K562 (cell line): Measurements from ENCODE around the gene TPGS1. TPM values are rescaled to one million over a fixed set of nuclear protein-coding genes. Genes with fewer than 3 reads are reported as not detected.

Source experiments
- ASH1L ChIP-seq: fragments of 450-650 bp; IDR thresholded peaks from 2 replicates; pipeline ENCODE4 v1.6.1; 2018; ENCODE audit warnings: borderline replicate concordance, mild to moderate bottlenecking, low read depth; ENCODE audit not compliant: partially characterized antibody
- BRF1 ChIP-seq: IDR thresholded peaks from 3 replicates; pipeline ENCODE4 v1.6.1; 2011; ENCODE audit warnings: borderline replicate concordance, mild to moderate bottlenecking; ENCODE audit not compliant: insufficient read length; ENCODE audit errors: extremely low read depth
- CCNT2 ChIP-seq: IDR thresholded peaks from 2 replicates; pipeline ENCODE4 v1.6.1; 2011; ENCODE audit warnings: borderline replicate concordance, low read depth, mild to moderate bottlenecking, moderate library complexity, mixed read lengths, low read length; ENCODE audit not compliant: insufficient read length; ENCODE audit errors: extremely low read depth
- DACH1 ChIP-seq: fragments of 450-650 bp; IDR thresholded peaks from 2 replicates; pipeline ENCODE4 v1.6.1; 2018; ENCODE audit not compliant: partially characterized antibody
- DIDO1 ChIP-seq: fragments of 450-650 bp; IDR thresholded peaks from 2 replicates; pipeline ENCODE4 v1.6.1; 2016; ENCODE audit warnings: low read depth, missing biosample characterization, missing genetic modification characterization
- HDAC2 ChIP-seq: fragments of 450-650 bp; IDR thresholded peaks from 2 replicates; pipeline ENCODE4 v1.6.1; 2016; ENCODE audit warnings: mild to moderate bottlenecking
- HMG20B ChIP-seq: fragments of 250-450 bp; sonication (Bioruptor Pico); IDR thresholded peaks from 2 replicates; pipeline ENCODE4 v1.5.0; 2021; ENCODE audit warnings: mild to moderate bottlenecking
- HNRNPLL ChIP-seq: fragments of 200-400 bp; formaldehyde crosslinking; IDR thresholded peaks from 2 replicates; pipeline ENCODE4 v1.6.1; 2017; ENCODE audit warnings: low read length, low read depth, mild to moderate bottlenecking; ENCODE audit not compliant: poor library complexity, severe bottlenecking
- MEF2D ChIP-seq: conservative IDR thresholded peaks from 2 replicates; pipeline ENCODE4 v1.6.1; 2016; ENCODE audit warnings: low read depth, missing genetic modification characterization, missing compliant biosample characterization
- MIER1 ChIP-seq: fragments of 450-650 bp; IDR thresholded peaks from 2 replicates; pipeline ENCODE4 v1.6.1; 2016; ENCODE audit warnings: antibody characterized with exemption, mild to moderate bottlenecking, low read depth
- NR2C2 ChIP-seq, 2 experiments: fragments of 200-800 bp in 1 of 2; sonication (Bioruptor generic) in 1 of 2; sonication (generic) in 1 of 2; formaldehyde crosslinking in 1 of 2; IDR thresholded peaks; 2 replicates each; pipeline versions ENCODE4 v1.6.1 to v1.8.0; 2016 to 2022; ENCODE audit warnings: mild to moderate bottlenecking in 1 of 2, missing compliant biosample characterization in 1 of 2, missing genetic modification characterization in 1 of 2, missing genetic modification reagents in 1 of 2
- RNF2 ChIP-seq: sonication (generic); IDR thresholded peaks from 2 replicates; pipeline ENCODE4 v1.6.1; 2016
- SMC3 ChIP-seq: conservative IDR thresholded peaks from 2 replicates; pipeline ENCODE4 v1.6.1; 2011; ENCODE audit warnings: low read depth, low read length, improper control_type of control experiment; ENCODE audit not compliant: insufficient read depth
- SRSF9 ChIP-seq: fragments of 200-400 bp; formaldehyde crosslinking; IDR thresholded peaks from 2 replicates; pipeline ENCODE4 v1.6.1; 2017; ENCODE audit warnings: low read depth, low read length, borderline replicate concordance
- STAT5B ChIP-seq: fragments of 250-450 bp; sonication (Bioruptor Pico); IDR thresholded peaks from 2 replicates; pipeline ENCODE4 v1.8.0; 2021; ENCODE audit warnings: mild to moderate bottlenecking, inconsistent platforms
- TEAD4 ChIP-seq, 2 experiments: sonication (generic) in 1 of 2; formaldehyde crosslinking in 1 of 2; IDR thresholded peaks; 2 replicates each; pipeline versions ENCODE4 v1.6.1 to v1.8.0; 2012 to 2022; ENCODE audit warnings: borderline replicate concordance in 1 of 2, inconsistent platforms in 1 of 2, low read length in 1 of 2, mild to moderate bottlenecking in 1 of 2, missing genetic modification reagents in 1 of 2
- XRCC3 ChIP-seq: fragments of 450-650 bp; IDR thresholded peaks from 2 replicates; pipeline ENCODE4 v1.6.1; 2017; ENCODE audit warnings: mild to moderate bottlenecking, moderate library complexity
- ZBTB17 ChIP-seq: fragments of 450-650 bp; formaldehyde crosslinking; IDR thresholded peaks from 2 replicates; pipeline ENCODE4 v1.4.0; 2020; ENCODE audit warnings: mild to moderate bottlenecking
- ZNF124 ChIP-seq: sonication (generic); formaldehyde crosslinking; IDR thresholded peaks from 2 replicates; pipeline ENCODE4 v1.8.1; 2022; ENCODE audit warnings: missing genetic modification reagents
- ZNF239 ChIP-seq: fragments of 250-450 bp; sonication (Bioruptor Pico); IDR thresholded peaks from 2 replicates; pipeline ENCODE4 v1.4.0; 2020; ENCODE audit warnings: mild to moderate bottlenecking
- ZNF561 ChIP-seq: fragments of 450-650 bp; formaldehyde crosslinking; conservative IDR thresholded peaks from 2 replicates; pipeline ENCODE4 v1.4.0; 2020; ENCODE audit warnings: mild to moderate bottlenecking, moderate library complexity
- polyA plus RNA-seq, 8 experiments: library from polyadenylated mRNA; depleted of rRNA in 4 of 8; stranded (reverse) in 5 of 8; unstranded in 3 of 8; fragments of >200 nt; fragmentation: Nextera tagmentation in 2 of 8; fragmentation: Illumina TruSeq in 1 of 8; extraction: Ambion mirVana in 2 of 8; extraction: Trizol in 1 of 8; gene quantifications; 2 replicates each; pipeline versions ENCODE4 v1.2.1 to v1.2.3, GENCODE V29; 2011 to 2014; ENCODE audit warnings: inconsistent platforms in 1 of 8, missing spikeins in 1 of 8
- total RNA-seq, 7 experiments: library from RNA; depleted of rRNA in 6 of 7; stranded (reverse); fragments of >200 nt in 6 of 7; fragmentation: Illumina TruSeq in 2 of 7; extraction: Trizol in 2 of 7; gene quantifications; 2 replicates each; pipeline versions ENCODE4 v1.2.1 to v1.2.3, GENCODE V29; 2011 to 2021; ENCODE audit warnings: low replicate concordance in 1 of 7
- TF ChIP-seq, protein P1 (sequence below): fragments of 450-650 bp; IDR thresholded peaks from 2 replicates; pipeline ENCODE4 v1.6.1; 2017; ENCODE audit warnings: mild to moderate bottlenecking, moderate library complexity
- TF ChIP-seq, protein P2 (sequence below), 2 experiments: fragments of 150-350 bp in 1 of 2; IDR thresholded peaks; 2 replicates each; pipeline ENCODE4 v1.6.1; 2012 to 2016; ENCODE audit warnings: low read depth in 2 of 2, low read length in 2 of 2, mild to moderate bottlenecking in 1 of 2, moderate library complexity in 1 of 2

The TPGS1 gene
- total and polyA plus RNA-seq, 9 of the 15 experiments (the other 6 are each of a cell fraction or from before 2014, with no cell fraction given): 0.30 to 31.6 (median 1.2) TPM; not detected in 2

DNA sequence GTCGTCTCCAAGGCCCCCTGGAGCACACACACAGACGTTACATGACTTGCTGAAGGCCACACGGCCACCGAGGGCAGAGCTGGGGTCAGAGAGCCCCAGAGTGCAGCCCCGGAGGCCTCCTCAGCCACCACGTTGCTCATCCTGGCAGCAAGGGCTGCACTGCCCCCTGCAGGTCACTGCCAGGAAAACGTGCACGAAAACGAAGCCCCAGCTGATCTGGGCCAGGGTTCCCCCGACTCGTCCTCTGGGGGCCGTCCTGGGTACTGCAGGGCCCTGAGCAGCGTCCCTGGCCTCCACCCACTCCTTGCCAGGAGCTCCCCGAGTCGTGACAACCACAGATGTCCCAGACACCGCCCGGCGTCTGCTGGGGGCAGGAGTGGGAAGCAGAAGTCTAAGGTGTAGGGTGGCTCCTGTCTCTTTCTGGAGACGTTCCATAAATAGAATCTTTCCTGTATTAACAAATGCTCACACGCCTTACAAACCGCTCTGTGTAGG is 3.4 kb downstream of the TPGS1 start (continued):
- peak; percentile 77 for TF ChIP-seq SMC3
- no peak for TF ChIP-seq BRF1
- no peak for TF ChIP-seq DIDO1 (tag)
- peak; percentile 37; the same call in 1 of the 2 replicates for TF ChIP-seq TEAD4 (IDR thresholded peaks at IDR 0.05; ENCODE audit: low read length)
- TF ChIP-seq TEAD4 (CRISPR knock-in tag; IDR thresholded peaks at IDR 0.05; ENCODE audit: borderline replicate concordance): no peak
- no peak for TF ChIP-seq SRSF9
- TF ChIP-seq RNF2: no peak
- TF ChIP-seq MIER1: no peak
- peak; percentile 97 for TF ChIP-seq DACH1
- no peak for TF ChIP-seq CCNT2
- TF ChIP-seq XRCC3: no peak
- 0 out of 2 replicates have a peak, but pooled peaks have one; percentile 24 for TF ChIP-seq ZBTB17
- TF ChIP-seq, protein P1, sequence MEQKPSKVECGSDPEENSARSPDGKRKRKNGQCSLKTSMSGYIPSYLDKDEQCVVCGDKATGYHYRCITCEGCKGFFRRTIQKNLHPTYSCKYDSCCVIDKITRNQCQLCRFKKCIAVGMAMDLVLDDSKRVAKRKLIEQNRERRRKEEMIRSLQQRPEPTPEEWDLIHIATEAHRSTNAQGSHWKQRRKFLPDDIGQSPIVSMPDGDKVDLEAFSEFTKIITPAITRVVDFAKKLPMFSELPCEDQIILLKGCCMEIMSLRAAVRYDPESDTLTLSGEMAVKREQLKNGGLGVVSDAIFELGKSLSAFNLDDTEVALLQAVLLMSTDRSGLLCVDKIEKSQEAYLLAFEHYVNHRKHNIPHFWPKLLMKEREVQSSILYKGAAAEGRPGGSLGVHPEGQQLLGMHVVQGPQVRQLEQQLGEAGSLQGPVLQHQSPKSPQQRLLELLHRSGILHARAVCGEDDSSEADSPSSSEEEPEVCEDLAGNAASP: no peak
- TF ChIP-seq NR2C2 (CRISPR knock-in tag; IDR thresholded peaks at IDR 0.05): peak; percentile 18; the same call in 1 of the 2 replicates
- TF ChIP-seq NR2C2 (tag; IDR thresholded peaks at IDR 0.05): no peak
- TF ChIP-seq ZNF561 (CRISPR knock-in tag): no peak
- TF ChIP-seq ASH1L: no peak
- TF ChIP-seq ZNF239: no peak
- TF ChIP-seq MEF2D (tag): no peak
- TF ChIP-seq HNRNPLL: no peak
- TF ChIP-seq, protein P2, sequence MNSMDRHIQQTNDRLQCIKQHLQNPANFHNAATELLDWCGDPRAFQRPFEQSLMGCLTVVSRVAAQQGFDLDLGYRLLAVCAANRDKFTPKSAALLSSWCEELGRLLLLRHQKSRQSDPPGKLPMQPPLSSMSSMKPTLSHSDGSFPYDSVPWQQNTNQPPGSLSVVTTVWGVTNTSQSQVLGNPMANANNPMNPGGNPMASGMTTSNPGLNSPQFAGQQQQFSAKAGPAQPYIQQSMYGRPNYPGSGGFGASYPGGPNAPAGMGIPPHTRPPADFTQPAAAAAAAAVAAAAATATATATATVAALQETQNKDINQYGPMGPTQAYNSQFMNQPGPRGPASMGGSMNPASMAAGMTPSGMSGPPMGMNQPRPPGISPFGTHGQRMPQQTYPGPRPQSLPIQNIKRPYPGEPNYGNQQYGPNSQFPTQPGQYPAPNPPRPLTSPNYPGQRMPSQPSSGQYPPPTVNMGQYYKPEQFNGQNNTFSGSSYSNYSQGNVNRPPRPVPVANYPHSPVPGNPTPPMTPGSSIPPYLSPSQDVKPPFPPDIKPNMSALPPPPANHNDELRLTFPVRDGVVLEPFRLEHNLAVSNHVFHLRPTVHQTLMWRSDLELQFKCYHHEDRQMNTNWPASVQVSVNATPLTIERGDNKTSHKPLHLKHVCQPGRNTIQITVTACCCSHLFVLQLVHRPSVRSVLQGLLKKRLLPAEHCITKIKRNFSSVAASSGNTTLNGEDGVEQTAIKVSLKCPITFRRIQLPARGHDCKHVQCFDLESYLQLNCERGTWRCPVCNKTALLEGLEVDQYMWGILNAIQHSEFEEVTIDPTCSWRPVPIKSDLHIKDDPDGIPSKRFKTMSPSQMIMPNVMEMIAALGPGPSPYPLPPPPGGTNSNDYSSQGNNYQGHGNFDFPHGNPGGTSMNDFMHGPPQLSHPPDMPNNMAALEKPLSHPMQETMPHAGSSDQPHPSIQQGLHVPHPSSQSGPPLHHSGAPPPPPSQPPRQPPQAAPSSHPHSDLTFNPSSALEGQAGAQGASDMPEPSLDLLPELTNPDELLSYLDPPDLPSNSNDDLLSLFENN (IDR thresholded peaks at IDR 0.05; ENCODE audit: low read depth in 2 of 2, low read length in 2 of 2): 0 out of 4 replicates have a peak, but pooled peaks of 1 of the 2 experiments have one; percentile 25
- no peak for TF ChIP-seq ZNF124
- no peak for TF ChIP-seq HDAC2
- TF ChIP-seq STAT5B (CRISPR knock-in tag): no peak
- TF ChIP-seq HMG20B (CRISPR knock-in tag): no peak
